Stimulated activated CD4-positive, alpha-beta T cell treated with anti-CD3 and anti-CD28 coated beads, TNF-alpha, amount 100 ng/mL, for 1 hour (primary cell): ENCODE measurements around the gene CCDC185.

Experiments
- DNase-seq, 3 donors: peaks; one replicate each; pipeline ENCODE4 v3.0.0-alpha.2; 2020; ENCODE audit warnings: low read depth in 3 of 3, low spot score in 1 of 3

The CCDC185 gene

GRCh38 chr1:223393275-223394214 lies at the start of gene CCDC185:
Gene CCDC185, plus strand, starts transcription at chr1:223393415. Its CDS starts 61 bp downstream, at chr1:223393476.
- no peak for DNase-seq

- no peak for DNase-seq
These were observed 49.5 kb upstream of the CCDC185 start for GRCh38 chr1:223343692-223344091.

GRCh38 chr1:223344491-223344890 lies 48.7 kb upstream of the CCDC185 start:
- DNase-seq: no peak

- no peak for DNase-seq
These were observed 47.5 kb upstream of the CCDC185 start for GRCh38 chr1:223345720-223346119.

GRCh38 chr1:223346311-223346710 lies 46.9 kb upstream of the CCDC185 start:
- no peak for DNase-seq

GRCh38 chr1:223347583-223347982 lies 45.6 kb upstream of the CCDC185 start:
- DNase-seq: no peak

GRCh38 chr1:223348439-223348838 lies 44.8 kb upstream of the CCDC185 start:
- no peak for DNase-seq

- no peak for DNase-seq
These were observed 44.0 kb upstream of the CCDC185 start for GRCh38 chr1:223349241-223349640.

- DNase-seq: no peak
These were observed 42.8 kb upstream of the CCDC185 start for GRCh38 chr1:223350361-223350908.

GRCh38 chr1:223352944-223353343 lies 40.3 kb upstream of the CCDC185 start:
- no peak for DNase-seq

GRCh38 chr1:223353939-223354338 lies 39.3 kb upstream of the CCDC185 start:
- no peak for DNase-seq

- DNase-seq: no peak
These were observed 37.5 kb upstream of the CCDC185 start for GRCh38 chr1:223355699-223356098.

- no peak for DNase-seq
These were observed 34.4 kb upstream of the CCDC185 start for GRCh38 chr1:223358826-223359225.

GRCh38 chr1:223363057-223363855 lies 30.0 kb upstream of the CCDC185 start:
- DNase-seq: peak in 1 of 3 donors; percentile 13

GRCh38 chr1:223363856-223364684 lies 29.1 kb upstream of the CCDC185 start, which contains the start of gene SUSD4:
Gene SUSD4, minus strand, starts transcription at chr1:223364176. Its CDS starts 751 bp downstream, at chr1:223363425.
- DNase-seq: peak; percentile 23 to 49 (median 44)

GRCh38 chr1:223364685-223365382 lies 28.4 kb upstream of the CCDC185 start:
- DNase-seq: no peak

- DNase-seq: no peak
These were observed 19.1 kb upstream of the CCDC185 start for GRCh38 chr1:223374064-223374610.

- no peak for DNase-seq
These were observed 14.5 kb upstream of the CCDC185 start for GRCh38 chr1:223378754-223379153.

GRCh38 chr1:223386013-223386412 lies 7.2 kb upstream of the CCDC185 start:
- no peak for DNase-seq

GRCh38 chr1:223390618-223391017 lies 2.6 kb upstream of the CCDC185 start:
- no peak for DNase-seq
